Esophagus squamous epithelium (tissue), 5 donors: ENCODE measurements around the gene TIAM2. TPM values are rescaled to one million over a fixed set of nuclear protein-coding genes. Genes with fewer than 3 reads are reported as not detected.

Experiments
- DNase-seq: peaks from one replicate; lab custom pipeline; 2025; lab: John Stamatoyannopoulos, UW
- H3K27ac ChIP-seq, 4 donors: fragments of 200-600 bp; sonication (generic); one replicate each; pipeline ENCODE4 v1.5.1; 2016 to 2019; ENCODE audit warnings: mild to moderate bottlenecking in 1 of 4
- H3K27me3 ChIP-seq, 4 donors: fragments of 200-600 bp; sonication (generic); 1 replicate in 3 of 4; 2 replicates in 1 of 4; pipeline versions ENCODE4 v1.5.1 to v1.6.0; 2017 to 2021; ENCODE audit warnings: antibody characterized with exemption in 1 of 4
- H3K36me3 ChIP-seq, 3 donors: fragments of 200-600 bp; sonication (generic); one replicate each; pipeline ENCODE4 v1.5.1; 2016 to 2019
- H3K4me1 ChIP-seq, 3 donors: fragments of 200-600 bp; sonication (generic); one replicate each; pipeline ENCODE4 v1.5.1; 2017 to 2019
- H3K4me3 ChIP-seq, 4 donors: fragments of 200-600 bp; sonication (generic); 1 replicate in 3 of 4; 2 replicates in 1 of 4; pipeline ENCODE4 v1.5.1; 2016 to 2019; ENCODE audit warnings: mild to moderate bottlenecking in 2 of 4, moderate library complexity in 1 of 4
- H3K9me3 ChIP-seq, 3 donors: fragments of 200-600 bp; sonication (generic); one replicate each; pipeline ENCODE4 v1.5.1; 2016 to 2019
- CTCF ChIP-seq, 6 experiments: fragments of 450-650 bp in 4 of 6; fragments of 200-600 bp in 2 of 6; sonication (generic) in 2 of 6; IDR thresholded peaks; one replicate each; pipeline ENCODE4 v1.5.1; 2016 to 2019; ENCODE audit warnings: antibody characterized with exemption in 6 of 6, mild to moderate bottlenecking in 4 of 6, moderate library complexity in 4 of 6
- POLR2A ChIP-seq, 4 donors: fragments of 450-650 bp; IDR thresholded peaks; one replicate each; pipeline ENCODE4 v1.6.1; 2017; ENCODE audit warnings: antibody characterized with exemption in 4 of 4, mild to moderate bottlenecking in 4 of 4, moderate library complexity in 3 of 4
- WGBS, 2 donors: methylation state at CpG; one replicate each; pipeline ENCODE4 v1.1.5; 2018; 5-methylcytosine and 5-hydroxymethylcytosine counted together
- intact Hi-C: fragments of 100-400 bp; cut with DNase I; formaldehyde crosslinking; loops from one replicate; pipeline ENCODE4 v1.15.0; 2022
- total RNA-seq, 4 donors: library from RNA; depleted of rRNA; stranded (reverse); fragments of >200 nt; gene quantifications; one replicate each; pipeline ENCODE4 v1.1.0, GENCODE V29; 2016
- donor health status: DM: yes; HTN: yes; CAD: no.

Gene TIAM2
- total RNA-seq, 4 donors from 2014 or later = 2.3 to 10.3 (median 5.6) TPM

- no peak overlapping the region for H3K27ac ChIP-seq
- H3K36me3 ChIP-seq = no peaks in the 10 kb centered on the region
- TF ChIP-seq CTCF (IDR thresholded peaks at IDR 0.05) = no peak
- TF ChIP-seq POLR2A (IDR thresholded peaks at IDR 0.05) = no peak
- 62 to 65% methylated on average over 12 of the region's 12 CpGs for WGBS, 2 donors
- H3K4me1 ChIP-seq = peaks cover 0 to 5% (median 0%) of the 10 kb centered on the region in 3 donors
- intact Hi-C loops = no loop called here
- no peak overlapping the region for H3K4me3 ChIP-seq
- DNase-seq = no peak
- H3K9me3 ChIP-seq = no peaks in the 10 kb centered on the region
- no peaks in the 10 kb centered on the region for H3K27me3 ChIP-seq
These were observed 13.8 kb upstream of the TIAM2 start for GRCh38 chr6:154981079-154981870.

GRCh38 chr6:154984146-154984545 lies 11.0 kb upstream of the TIAM2 start:
- DNase-seq = no peak
- Histone ChIP-seq H3K27ac (no peak overlapping the region), H3K4me1 (peaks cover 0 to 5% (median 0%) of the 10 kb centered on the region in 3 donors), H3K36me3 (no peaks in the 10 kb centered on the region), H3K27me3 (no peaks in the 10 kb centered on the region), H3K4me3 (no peak overlapping the region), H3K9me3 (no peaks in the 10 kb centered on the region)
- intact Hi-C loops = no loop called here
- 58 to 64% methylated on average over 4 of the region's 4 CpGs for WGBS, 2 donors
- TF ChIP-seq POLR2A (IDR thresholded peaks at IDR 0.05) (no peak), CTCF (IDR thresholded peaks at IDR 0.05) (no peak)

- no peak for DNase-seq
- TF ChIP-seq CTCF (IDR thresholded peaks at IDR 0.05) (no peak), POLR2A (IDR thresholded peaks at IDR 0.05) (no peak)
- whole genome bisulfite sequencing, 2 donors = 42 to 47% methylated on average over 4 of the region's 4 CpGs
These were observed 8.3 kb upstream of the TIAM2 start for GRCh38 chr6:154986787-154987235.

GRCh38 chr6:154989448-154989847 lies 5.7 kb upstream of the TIAM2 start:
- intact Hi-C loops = no loop called here
- Histone ChIP-seq H3K27ac (no peak overlapping the region), H3K27me3 (peaks cover 0 to 7% (median 0%) of the 10 kb centered on the region in 4 donors), H3K36me3 (no peaks in the 10 kb centered on the region), H3K4me3 (no peak overlapping the region), H3K9me3 (no peaks in the 10 kb centered on the region), H3K4me1 (no peaks in the 10 kb centered on the region)
- no peak for DNase-seq
- TF ChIP-seq POLR2A (IDR thresholded peaks at IDR 0.05) (no peak), CTCF (IDR thresholded peaks at IDR 0.05) (no peak)
- WGBS, 2 donors = 84 to 89% methylated on average over 5 to 7 of the region's 7 CpGs

More at GRCh38 chr6:154986787-154987235, 8.3 kb upstream of the TIAM2 start:
- no peaks in the 10 kb centered on the region for H3K4me1 ChIP-seq
- H3K36me3 ChIP-seq = no peaks in the 10 kb centered on the region
- no peak overlapping the region for H3K4me3 ChIP-seq
- no peak overlapping the region for H3K27ac ChIP-seq
- H3K27me3 ChIP-seq = no peaks in the 10 kb centered on the region
- H3K9me3 ChIP-seq = no peaks in the 10 kb centered on the region
- intact Hi-C loops = no loop called here

- no peak overlapping the region for H3K27ac ChIP-seq
- no peak for DNase-seq
- peaks cover 5 to 15% (median 5%) of the 10 kb centered on the region in 3 donors for H3K4me1 ChIP-seq
- no peaks in the 10 kb centered on the region for H3K9me3 ChIP-seq
- peaks cover 0 to 24% (median 0%) of the 10 kb centered on the region in 4 donors for H3K27me3 ChIP-seq
- no peak overlapping the region for H3K4me3 ChIP-seq
- intact Hi-C loops = no loop called here
- TF ChIP-seq CTCF (IDR thresholded peaks at IDR 0.05) (no peak), POLR2A (IDR thresholded peaks at IDR 0.05) (no peak)
- no peaks in the 10 kb centered on the region for H3K36me3 ChIP-seq
- 26 to 27% methylated on average over 4 of the region's 4 CpGs for WGBS, 2 donors
These were observed 3.9 kb upstream of the TIAM2 start for GRCh38 chr6:154991207-154991606.
